ENCODE measurements around the gene DLL4.

The DLL4 gene

GRCh38 chr15:40928821-40929659 is at the start of gene DLL4:
Gene DLL4 (plus strand): TSS chr15:40929340. CDS start chr15:40929669, 329 bp downstream.
- DNase-seq (ENCODE audit: low read depth), result no peak
- in situ Hi-C loops (cut with HindIII; ENCODE audit: low sequenced_read_pairs), result no loop called here
- peak within 1 kb of the TSS; percentile 30 for H3K4me3 ChIP-seq (ENCODE audit: low read depth, low read length)
- no peak for TF ChIP-seq CTCF (IDR thresholded peaks at IDR 0.05; ENCODE audit: low read depth, low read length, missing control alignments)

DNA sequence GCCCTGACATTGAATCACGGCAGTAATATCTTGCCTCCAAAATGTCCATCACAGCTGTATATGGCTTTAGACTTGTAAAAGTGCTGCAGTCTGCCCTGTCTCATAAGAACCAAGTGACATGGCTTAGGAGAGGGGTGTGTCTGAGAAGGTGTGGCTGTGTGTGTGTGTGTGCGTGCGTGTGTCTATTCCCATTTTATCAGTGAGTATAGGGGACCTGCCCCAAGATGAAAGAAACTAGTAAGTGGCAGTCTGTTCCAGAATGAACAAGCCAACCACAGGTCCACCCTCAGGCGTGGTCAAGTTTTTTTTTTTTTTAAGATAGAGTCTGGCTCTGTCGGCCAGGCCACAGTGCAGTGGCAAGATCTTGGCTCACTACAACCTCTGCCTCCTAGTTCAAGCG is 49.5 kb upstream of the DLL4 start:
- DNase-seq (ENCODE audit: low read depth), result no peak
- H3K4me3 ChIP-seq (ENCODE audit: low read depth, low read length), result no peak overlapping the region
- no peak for TF ChIP-seq CTCF (IDR thresholded peaks at IDR 0.05; ENCODE audit: low read depth, low read length, missing control alignments)
- in situ Hi-C loops (cut with HindIII; ENCODE audit: low sequenced_read_pairs), result loop anchor here (10.0 kb wide), 2 partner anchors 145 to 225 kb away; no protein-coding TSS in a partner anchor

DNA sequence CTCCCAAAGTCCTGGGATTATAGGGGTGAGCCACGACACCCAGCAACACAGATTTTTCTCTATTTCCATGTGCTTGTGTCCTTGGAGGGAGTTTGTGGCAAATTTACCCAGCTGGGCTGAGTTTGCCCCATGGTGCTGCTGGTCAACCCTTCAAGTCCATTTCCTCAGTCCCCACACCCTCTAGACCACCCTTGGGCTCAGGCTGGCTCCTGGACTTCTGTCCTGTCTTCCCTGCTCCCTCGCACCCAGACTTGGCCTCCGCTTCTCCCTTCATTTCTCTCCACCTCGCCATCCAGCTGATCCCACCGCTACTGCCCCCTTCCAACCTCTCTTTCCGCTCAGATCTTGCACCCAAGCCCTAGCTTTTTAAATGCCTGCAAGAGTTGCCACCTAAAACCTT is 47.8 kb upstream of the DLL4 start:
- DNase-seq (ENCODE audit: low read depth), result no peak
- no peak overlapping the region for H3K4me3 ChIP-seq (ENCODE audit: low read depth, low read length)
- no peak for TF ChIP-seq CTCF (IDR thresholded peaks at IDR 0.05; ENCODE audit: low read depth, low read length, missing control alignments)
- in situ Hi-C loops (cut with HindIII; ENCODE audit: low sequenced_read_pairs), result loop anchor here (10.0 kb wide), 2 partner anchors 147 to 227 kb away; no protein-coding TSS in a partner anchor

GRCh38 chr15:40886586-40886985 is 42.6 kb upstream of the DLL4 start:
- H3K4me3 ChIP-seq (ENCODE audit: low read depth, low read length), result no peak overlapping the region
- TF ChIP-seq CTCF (IDR thresholded peaks at IDR 0.05; ENCODE audit: low read depth, low read length, missing control alignments), result no peak
- in situ Hi-C loops (cut with HindIII; ENCODE audit: low sequenced_read_pairs), result loop anchor here (10.0 kb wide), 2 partner anchors 152 to 232 kb away; no protein-coding TSS in a partner anchor
- DNase-seq (ENCODE audit: low read depth), result no peak

DNA sequence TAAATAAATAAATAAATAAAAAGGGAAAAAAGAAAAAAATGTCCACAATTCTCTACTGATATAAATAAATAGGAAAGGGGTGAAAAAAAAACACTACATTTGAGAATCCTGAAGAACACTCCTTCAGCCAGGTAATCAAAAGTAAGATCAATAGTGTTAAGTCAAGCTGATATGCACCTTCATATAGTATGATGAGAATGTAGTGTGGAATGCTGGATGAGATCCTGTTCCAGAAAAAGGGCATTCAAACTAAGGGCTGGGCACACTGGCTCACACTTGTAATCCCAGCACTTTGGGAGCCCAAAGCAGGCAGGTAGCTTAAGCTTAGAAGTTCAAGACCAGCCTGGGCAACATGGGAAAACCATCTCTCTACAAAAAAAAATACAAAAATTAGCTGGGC is 40.0 kb upstream of the DLL4 start:
- no peak for DNase-seq (ENCODE audit: low read depth)
- TF ChIP-seq CTCF (IDR thresholded peaks at IDR 0.05; ENCODE audit: low read depth, low read length, missing control alignments), result no peak
- H3K4me3 ChIP-seq (ENCODE audit: low read depth, low read length), result no peak overlapping the region
- in situ Hi-C loops (cut with HindIII; ENCODE audit: low sequenced_read_pairs), result loop anchor here (10.0 kb wide), 2 partner anchors 154 to 234 kb away; no protein-coding TSS in a partner anchor

- H3K4me3 ChIP-seq (ENCODE audit: low read depth, low read length), result no peak overlapping the region
- no peak for DNase-seq (ENCODE audit: low read depth)
- no peak for TF ChIP-seq CTCF (IDR thresholded peaks at IDR 0.05; ENCODE audit: low read depth, low read length, missing control alignments)
- in situ Hi-C loops (cut with HindIII; ENCODE audit: low sequenced_read_pairs), result no loop called here
Observed at GRCh38 chr15:40891138-40891537, 38.0 kb upstream of the DLL4 start.

Data from astrocyte of the cerebellum (primary cell).